Smooth muscle cell (in vitro differentiated cells): ENCODE results near the gene WDPCP. TPM values are rescaled to one million over a fixed set of nuclear protein-coding genes. Genes with fewer than 3 reads are reported as not detected.

Experiments
- DNase-seq: peaks from one replicate; lab custom pipeline; 2025; ENCODE audit not compliant: unreplicated experiment; lab: John Stamatoyannopoulos, UW
- H2AFZ ChIP-seq: fragments of 200-600 bp; sonication (generic); 2 replicates; pipeline ENCODE4 v1.6.0; 2016; ENCODE audit warnings: antibody characterized with exemption, low read depth, mild to moderate bottlenecking
- H3F3A ChIP-seq: fragments of 200-600 bp; sonication (generic); 2 replicates; pipeline ENCODE4 v1.6.0; 2017; ENCODE audit warnings: antibody characterized with exemption, low read depth
- H3K27ac ChIP-seq: fragments of 200-600 bp; sonication (generic); 2 replicates; pipeline ENCODE4 v1.5.1; 2016; ENCODE audit warnings: low read depth, mild to moderate bottlenecking
- H3K27me3 ChIP-seq: fragments of 200-600 bp; sonication (generic); 2 replicates; pipeline ENCODE4 v1.6.1; 2016; ENCODE audit warnings: low read depth, mild to moderate bottlenecking
- H3K36me3 ChIP-seq: fragments of 200-600 bp; sonication (generic); 2 replicates; pipeline ENCODE4 v1.5.1; 2016; ENCODE audit warnings: low read depth
- H3K4me1 ChIP-seq: fragments of 200-600 bp; sonication (generic); 2 replicates; pipeline ENCODE4 v1.5.1; 2016; ENCODE audit warnings: low read depth
- H3K4me2 ChIP-seq: fragments of 200-600 bp; sonication (generic); 2 replicates; pipeline ENCODE4 v1.6.0; 2016; ENCODE audit warnings: mild to moderate bottlenecking
- H3K4me3 ChIP-seq: fragments of 200-600 bp; sonication (generic); 2 replicates; pipeline ENCODE4 v1.5.1; 2016; ENCODE audit warnings: mild to moderate bottlenecking
- H3K79me2 ChIP-seq: fragments of 200-600 bp; sonication (generic); 2 replicates; pipeline ENCODE4 v1.6.0; 2016; ENCODE audit warnings: low read depth, mild to moderate bottlenecking
- H3K9ac ChIP-seq: fragments of 200-600 bp; sonication (generic); 2 replicates; pipeline ENCODE4 v1.6.0; 2016; ENCODE audit warnings: low read depth
- H3K9me3 ChIP-seq: fragments of 200-600 bp; sonication (generic); replicated peaks from 2 replicates; pipeline ENCODE4 v1.5.1; 2016; ENCODE audit warnings: low read depth
- H4K20me1 ChIP-seq: fragments of 200-600 bp; sonication (generic); 2 replicates; pipeline ENCODE4 v1.6.0; 2016; ENCODE audit warnings: low read depth
- WGBS: methylation state at CpG from one replicate; pipeline ENCODE4 v1.1.7; 2016; ENCODE audit warnings: low lambda C conversion rate; 5-methylcytosine and 5-hydroxymethylcytosine counted together
- polyA plus RNA-seq: library from polyadenylated mRNA; unstranded; fragments of >200 nt; fragmentation: Nextera tagmentation; extraction: Ambion mirVana; gene quantifications from 2 replicates; pipeline ENCODE4 v1.2.1, GENCODE V29; 2016
- total RNA-seq: library from RNA; depleted of rRNA; stranded (reverse); fragments of >200 nt; gene quantifications from 2 replicates; pipeline ENCODE4 v1.2.3, GENCODE V29; 2014
- TF ChIP-seq, protein P1 (sequence below): fragments of 200-600 bp; sonication (generic); IDR thresholded peaks from 2 replicates; pipeline ENCODE4 v1.5.1; 2017; ENCODE audit warnings: borderline replicate concordance, mild to moderate bottlenecking, antibody characterized with exemption; ENCODE audit not compliant: insufficient read depth, poor library complexity, severe bottlenecking

WDPCP gene
- total and polyA plus RNA-seq, 2 experiments from 2014 or later: 7.5 to 8.1 TPM

DNA sequence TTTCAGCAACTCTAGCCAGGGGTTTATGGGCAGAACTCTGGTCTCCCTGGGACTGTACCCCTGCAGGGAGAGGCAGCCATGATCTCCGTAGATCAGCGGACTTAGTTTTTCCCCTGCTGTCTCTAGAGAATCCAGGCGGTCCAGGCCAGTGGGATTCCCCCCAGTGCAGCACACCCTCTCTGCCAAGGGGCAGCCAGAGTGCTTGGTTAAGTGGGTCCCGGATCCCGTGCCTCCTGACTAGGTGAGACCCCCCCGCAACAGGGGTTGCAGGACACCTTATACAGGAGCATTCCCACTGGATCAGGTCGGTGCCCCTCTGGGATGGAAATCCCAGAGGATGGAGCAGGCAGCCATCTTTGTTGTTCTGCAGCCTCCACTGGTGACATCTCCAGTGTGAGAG, 33.0 kb downstream of the WDPCP start:
- Histone ChIP-seq H3K79me2 (peaks cover 1% of the 10 kb centered on the region), H3K36me3 (no peaks in the 10 kb centered on the region), H3K4me2 (no peak overlapping the region), H3K4me3 (no peak overlapping the region), H4K20me1 (no peaks in the 10 kb centered on the region), H3K27ac (no peak overlapping the region), H3K9ac (no peak overlapping the region), H3K4me1 (no peaks in the 10 kb centered on the region), H3F3A (no peaks in the 10 kb centered on the region), H2AFZ (no peak overlapping the region), H3K9me3 (peaks cover 10% of the 10 kb centered on the region), H3K27me3 (no peaks in the 10 kb centered on the region)
- TF ChIP-seq, protein P1, sequence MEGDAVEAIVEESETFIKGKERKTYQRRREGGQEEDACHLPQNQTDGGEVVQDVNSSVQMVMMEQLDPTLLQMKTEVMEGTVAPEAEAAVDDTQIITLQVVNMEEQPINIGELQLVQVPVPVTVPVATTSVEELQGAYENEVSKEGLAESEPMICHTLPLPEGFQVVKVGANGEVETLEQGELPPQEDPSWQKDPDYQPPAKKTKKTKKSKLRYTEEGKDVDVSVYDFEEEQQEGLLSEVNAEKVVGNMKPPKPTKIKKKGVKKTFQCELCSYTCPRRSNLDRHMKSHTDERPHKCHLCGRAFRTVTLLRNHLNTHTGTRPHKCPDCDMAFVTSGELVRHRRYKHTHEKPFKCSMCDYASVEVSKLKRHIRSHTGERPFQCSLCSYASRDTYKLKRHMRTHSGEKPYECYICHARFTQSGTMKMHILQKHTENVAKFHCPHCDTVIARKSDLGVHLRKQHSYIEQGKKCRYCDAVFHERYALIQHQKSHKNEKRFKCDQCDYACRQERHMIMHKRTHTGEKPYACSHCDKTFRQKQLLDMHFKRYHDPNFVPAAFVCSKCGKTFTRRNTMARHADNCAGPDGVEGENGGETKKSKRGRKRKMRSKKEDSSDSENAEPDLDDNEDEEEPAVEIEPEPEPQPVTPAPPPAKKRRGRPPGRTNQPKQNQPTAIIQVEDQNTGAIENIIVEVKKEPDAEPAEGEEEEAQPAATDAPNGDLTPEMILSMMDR: no peak
- no peak for DNase-seq
- WGBS: 95% methylated on average over 7 of the region's 7 CpGs

DNA sequence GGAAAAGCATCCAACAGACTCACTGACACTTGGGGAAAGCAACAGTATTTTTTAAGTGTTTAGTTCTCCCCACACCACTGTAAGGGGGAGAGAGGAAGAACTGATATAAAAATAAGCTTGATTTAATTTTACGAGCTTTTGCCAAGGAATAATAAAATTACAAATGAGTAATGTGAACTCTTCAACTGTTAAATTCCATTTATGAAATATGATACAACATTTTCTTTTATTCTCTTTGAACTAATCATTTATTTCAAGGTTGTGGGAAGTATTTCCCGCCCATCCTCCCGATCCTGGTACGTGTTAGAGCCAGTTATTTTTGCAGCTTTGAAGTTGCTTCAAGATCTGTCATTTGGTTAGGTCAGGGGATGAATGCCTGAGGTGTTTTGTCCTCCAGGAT, 35.2 kb downstream of the WDPCP start:
- Histone ChIP-seq H3F3A (no peaks in the 10 kb centered on the region), H3K4me1 (no peaks in the 10 kb centered on the region), H4K20me1 (no peaks in the 10 kb centered on the region), H3K9me3 (no peaks in the 10 kb centered on the region), H3K27ac (no peak overlapping the region), H3K27me3 (no peaks in the 10 kb centered on the region), H3K4me2 (no peak overlapping the region), H2AFZ (no peak overlapping the region), H3K9ac (no peak overlapping the region), H3K36me3 (no peaks in the 10 kb centered on the region), H3K79me2 (no peaks in the 10 kb centered on the region), H3K4me3 (no peak overlapping the region)
- 94% methylated on average over 4 of the region's 4 CpGs for WGBS
- DNase-seq: no peak
- TF ChIP-seq, protein P1: no peak

DNA sequence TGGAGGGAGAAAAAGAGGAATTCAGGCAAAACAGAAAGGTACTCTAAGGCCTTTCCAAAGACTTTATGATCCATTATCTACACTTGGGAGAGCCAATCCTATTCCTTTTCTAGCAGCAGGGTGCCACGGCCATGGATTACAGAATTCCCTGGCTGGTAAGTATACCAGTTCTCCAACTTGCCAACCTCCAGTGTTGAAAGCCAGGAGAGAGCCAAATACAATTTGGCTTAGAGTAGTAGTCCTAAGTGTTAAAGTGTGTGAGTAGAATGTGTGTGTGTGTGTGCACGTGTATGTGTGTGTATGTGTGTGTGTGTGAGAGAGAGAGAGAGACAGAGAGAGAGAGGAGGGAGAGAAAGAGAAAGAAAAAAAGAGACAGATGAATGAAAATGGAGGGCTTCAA, 43.3 kb downstream of the WDPCP start:
- no peak for DNase-seq
- Histone ChIP-seq H2AFZ (no peak overlapping the region), H3K79me2 (peaks cover 3% of the 10 kb centered on the region)

DNA sequence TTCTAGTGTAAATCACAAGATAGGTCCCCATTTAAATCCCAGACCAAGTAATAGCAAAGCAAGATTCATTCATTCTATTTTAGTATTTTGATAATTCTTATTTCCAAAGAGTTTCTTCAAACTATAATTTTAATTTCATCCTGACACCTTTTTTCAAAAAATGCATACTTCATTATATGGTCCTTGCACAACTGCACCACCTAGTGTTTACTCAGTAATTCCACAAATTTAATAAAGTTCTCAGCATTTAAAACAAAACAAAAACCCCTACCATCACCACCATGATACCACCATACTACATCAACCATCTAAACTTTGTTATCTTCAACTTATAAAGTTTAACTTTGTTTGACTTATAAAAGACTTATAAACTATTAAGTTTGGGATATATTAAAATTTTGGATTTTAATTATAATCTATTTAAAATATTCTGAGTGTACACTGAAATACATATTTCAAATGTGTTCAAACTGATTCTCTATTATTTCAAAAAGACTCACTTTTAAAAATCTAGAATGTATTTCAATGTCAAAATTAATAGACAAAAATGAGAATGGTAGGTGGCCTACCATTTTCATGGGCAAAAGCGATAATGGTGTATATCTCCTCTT, 44.2 kb downstream of the WDPCP start:
- Histone ChIP-seq H3K4me3 (no peak overlapping the region), H4K20me1 (peaks cover 5% of the 10 kb centered on the region), H3K4me2 (no peak overlapping the region), H3K9me3 (no peaks in the 10 kb centered on the region), H3K4me1 (no peaks in the 10 kb centered on the region), H3K79me2 (peaks cover 3% of the 10 kb centered on the region), H3F3A (no peaks in the 10 kb centered on the region), H3K36me3 (no peaks in the 10 kb centered on the region), H2AFZ (no peak overlapping the region), H3K27ac (no peak overlapping the region), H3K9ac (no peak overlapping the region), H3K27me3 (no peaks in the 10 kb centered on the region)
- WGBS: 97% methylated on average over 1 of the region's 1 CpG
- TF ChIP-seq, protein P1: peak; percentile 58
- DNase-seq: no peak

More for the DNA sequence above, 43.3 kb downstream of the WDPCP start:
- Histone ChIP-seq H3K27ac (no peak overlapping the region), H3K4me2 (no peak overlapping the region), H4K20me1 (peaks cover 5% of the 10 kb centered on the region), H3K4me3 (no peak overlapping the region), H3K36me3 (no peaks in the 10 kb centered on the region), H3K4me1 (no peaks in the 10 kb centered on the region), H3K9ac (no peak overlapping the region), H3F3A (no peaks in the 10 kb centered on the region), H3K9me3 (no peaks in the 10 kb centered on the region), H3K27me3 (no peaks in the 10 kb centered on the region)
- WGBS: 95% methylated on average over 2 of the region's 2 CpGs
- TF ChIP-seq, protein P1: no peak
